IMR-90 (cell line): ENCODE measurements around the gene MICB.

Source experiments
- BHLHE40 ChIP-seq: fragments of 150-350 bp; IDR thresholded peaks from 2 replicates; pipeline ENCODE4 v1.6.1; 2016; ENCODE audit warnings: mild to moderate bottlenecking, low read depth, low read length
- CEBPB ChIP-seq: IDR thresholded peaks from 2 replicates; pipeline ENCODE4 v1.6.1; 2012; ENCODE audit warnings: low read depth, low read length, improper control_type of control experiment
- CHD1 ChIP-seq: IDR thresholded peaks from 2 replicates; pipeline ENCODE4 v1.6.1; 2012; ENCODE audit warnings: low read depth, low read length, improper control_type of control experiment
- CTCF ChIP-seq: conservative IDR thresholded peaks from 2 replicates; pipeline ENCODE4 v1.5.1; 2012; ENCODE audit warnings: mild to moderate bottlenecking, low read depth, low read length, improper control_type of control experiment
- MAZ ChIP-seq: IDR thresholded peaks from 2 replicates; pipeline ENCODE4 v1.6.1; 2012; ENCODE audit warnings: low read depth, mild to moderate bottlenecking, low read length, improper control_type of control experiment, moderate library complexity, borderline replicate concordance
- MXI1 ChIP-seq: IDR thresholded peaks from 2 replicates; pipeline ENCODE4 v1.6.1; 2012; ENCODE audit warnings: low read depth, mild to moderate bottlenecking, low read length, moderate library complexity, borderline replicate concordance
- POLR2A ChIP-seq: IDR thresholded peaks from 2 replicates; pipeline ENCODE4 v1.6.1; 2012; ENCODE audit warnings: mild to moderate bottlenecking, low read depth, low read length
- RAD21 ChIP-seq: IDR thresholded peaks from 2 replicates; pipeline ENCODE4 v1.6.1; 2012; ENCODE audit warnings: low read length, improper control_type of control experiment
- RFX5 ChIP-seq: IDR thresholded peaks from 2 replicates; pipeline ENCODE4 v1.8.0; 2012; ENCODE audit warnings: low read depth, mild to moderate bottlenecking, low read length, moderate library complexity
- SMC3 ChIP-seq: fragments of 150-350 bp; IDR thresholded peaks from 2 replicates; pipeline ENCODE4 v1.6.1; 2016; ENCODE audit warnings: low read depth, mild to moderate bottlenecking, antibody characterized with exemption, low read length, moderate library complexity
- USF2 ChIP-seq: fragments of 150-350 bp; IDR thresholded peaks from 2 replicates; pipeline ENCODE4 v1.6.1; 2017; ENCODE audit warnings: mild to moderate bottlenecking, antibody characterized with exemption, low read length, low read depth
- TF ChIP-seq, protein P1 (sequence below): fragments of 150-350 bp; IDR thresholded peaks from 2 replicates; pipeline ENCODE4 v1.6.1; 2016; ENCODE audit warnings: low read depth, mild to moderate bottlenecking, low read length, moderate library complexity, borderline replicate concordance

DNA sequence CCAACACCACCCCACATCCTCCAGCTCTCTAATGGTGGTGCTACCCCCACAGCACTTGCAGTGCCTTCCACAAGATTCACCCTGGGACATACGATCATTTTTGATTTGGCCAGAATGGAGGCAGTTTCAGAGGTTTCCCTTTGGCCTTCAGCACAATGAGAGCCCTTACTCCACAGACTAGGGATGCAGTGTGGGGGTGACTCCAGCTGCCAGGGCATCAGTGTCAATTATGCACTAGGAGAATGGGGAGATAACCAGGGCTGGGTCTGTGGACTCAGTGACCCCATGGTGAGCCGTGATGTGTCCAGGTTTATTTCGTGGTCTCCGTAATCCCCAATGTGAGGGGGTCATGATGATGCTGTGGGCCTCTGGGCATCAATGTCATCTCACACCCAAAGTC lies 31.5 kb upstream of the MICB start:
- TF ChIP-seq CTCF = no peak
- TF ChIP-seq RFX5 = no peak
- TF ChIP-seq POLR2A = no peak
- TF ChIP-seq CHD1 = no peak
- TF ChIP-seq BHLHE40 = no peak
- TF ChIP-seq, protein P1, sequence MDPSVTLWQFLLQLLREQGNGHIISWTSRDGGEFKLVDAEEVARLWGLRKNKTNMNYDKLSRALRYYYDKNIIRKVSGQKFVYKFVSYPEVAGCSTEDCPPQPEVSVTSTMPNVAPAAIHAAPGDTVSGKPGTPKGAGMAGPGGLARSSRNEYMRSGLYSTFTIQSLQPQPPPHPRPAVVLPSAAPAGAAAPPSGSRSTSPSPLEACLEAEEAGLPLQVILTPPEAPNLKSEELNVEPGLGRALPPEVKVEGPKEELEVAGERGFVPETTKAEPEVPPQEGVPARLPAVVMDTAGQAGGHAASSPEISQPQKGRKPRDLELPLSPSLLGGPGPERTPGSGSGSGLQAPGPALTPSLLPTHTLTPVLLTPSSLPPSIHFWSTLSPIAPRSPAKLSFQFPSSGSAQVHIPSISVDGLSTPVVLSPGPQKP = no peak
- no peak for TF ChIP-seq SMC3
- no peak for TF ChIP-seq USF2
- no peak for TF ChIP-seq RAD21
- no peak for TF ChIP-seq CEBPB
- no peak for TF ChIP-seq MXI1
- TF ChIP-seq MAZ = no peak
